DMS114 treated with DMSO at 0.1 percent for 48 hours (cell line): ENCODE data around the gene GABBR1.

ENCODE experiments used
- DNase-seq: peaks from one replicate; lab custom pipeline; 2025; ENCODE audit not compliant: unreplicated experiment; lab: John Stamatoyannopoulos, UW

Gene GABBR1

GRCh38 chr6:29625337-29625930, 7.5 kb downstream of the GABBR1 start:
- DNase-seq, result no peak

- DNase-seq, result no peak
Measured at GRCh38 chr6:29624520-29624961, 8.4 kb downstream of the GABBR1 start.

GRCh38 chr6:29620630-29621029, 12.4 kb downstream of the GABBR1 start:
- DNase-seq, result no peak

- DNase-seq, result no peak
Measured at GRCh38 chr6:29619578-29620160, 13.3 kb downstream of the GABBR1 start.

- no peak for DNase-seq
Measured at GRCh38 chr6:29617782-29618554, 15.0 kb downstream of the GABBR1 start.

GRCh38 chr6:29611426-29611825, 21.6 kb downstream of the GABBR1 start:
- no peak for DNase-seq

- DNase-seq, result no peak
Measured at GRCh38 chr6:29610540-29610939, 22.4 kb downstream of the GABBR1 start.

- no peak for DNase-seq
Measured at GRCh38 chr6:29608131-29608530, 24.9 kb downstream of the GABBR1 start.

GRCh38 chr6:29603930-29604329, 29.1 kb downstream of the GABBR1 start:
- no peak for DNase-seq

- DNase-seq, result no peak
Measured at GRCh38 chr6:29603456-29603855, 29.5 kb downstream of the GABBR1 start.

GRCh38 chr6:29602564-29603361, 30.2 kb downstream of the GABBR1 start:
- peak; percentile 31 for DNase-seq

- DNase-seq, result no peak
Measured at GRCh38 chr6:29598172-29598747, 34.7 kb downstream of the GABBR1 start.

- no peak for DNase-seq
Measured at GRCh38 chr6:29597184-29597583, 35.8 kb downstream of the GABBR1 start.

GRCh38 chr6:29596381-29596900, 36.5 kb downstream of the GABBR1 start:
- DNase-seq, result no peak

GRCh38 chr6:29593199-29593855, 39.7 kb downstream of the GABBR1 start:
- no peak for DNase-seq

GRCh38 chr6:29591677-29592076, 41.3 kb downstream of the GABBR1 start:
- DNase-seq, result no peak

- no peak for DNase-seq
Measured at GRCh38 chr6:29590218-29590808, 42.7 kb downstream of the GABBR1 start.

- peak; percentile 49 for DNase-seq
Measured at GRCh38 chr6:29589423-29590048, 43.4 kb downstream of the GABBR1 start.

GRCh38 chr6:29584821-29585220, 48.2 kb downstream of the GABBR1 start, which contains the start of gene OR2H2:
TSS of gene OR2H2 (plus strand) at chr6:29585121. CDS start at chr6:29587945, 2,824 bp downstream.
- no peak for DNase-seq
